ENCODE data around the gene MARCHF10. TPM values are rescaled to one million over a fixed set of nuclear protein-coding genes. Genes with fewer than 3 reads are reported as not detected.

The MARCHF10 gene
- total and polyA plus RNA-seq, 8 donors, result 0.20 to 0.77 (median 0.41) TPM; not detected in 3

DNA sequence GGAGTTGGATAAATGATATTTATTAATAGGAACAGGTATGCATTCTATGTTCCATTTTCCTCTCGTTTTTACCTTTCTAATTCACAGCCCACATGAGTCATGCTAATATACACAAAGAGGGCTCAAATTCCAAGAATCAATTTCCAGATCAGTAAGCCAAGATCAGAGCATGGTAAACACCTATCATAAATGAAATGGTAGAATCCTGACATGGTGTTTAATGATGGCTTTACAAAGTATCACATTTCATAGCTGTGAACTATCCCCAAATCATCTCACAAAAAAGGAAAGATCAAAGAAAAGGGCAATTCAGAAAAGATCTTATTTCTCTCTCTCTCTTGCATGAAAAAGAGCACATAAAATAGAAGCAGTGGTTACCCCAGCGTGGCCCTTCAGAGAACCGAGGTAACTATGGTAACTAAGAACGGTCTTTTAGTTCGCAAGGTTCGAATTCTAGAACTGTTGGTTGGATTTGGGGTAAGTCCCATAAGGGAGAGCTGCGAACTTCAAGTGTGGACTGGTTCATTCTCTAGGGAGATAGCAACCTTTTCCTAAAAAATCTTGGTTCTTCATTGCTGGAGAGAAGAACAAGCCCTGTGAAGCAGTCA lies 73.0 kb downstream of the MARCHF10 start:
- Histone ChIP-seq H3K36me3 (no peaks in the 10 kb centered on the region), H3K9me3 (no peaks in the 10 kb centered on the region), H3K4me3 (no peak overlapping the region), H3K4me1 (no peaks in the 10 kb centered on the region), H3K27me3 (no peaks in the 10 kb centered on the region), H3K27ac (no peak overlapping the region)
- no peak for FAIRE-seq
- intact Hi-C loops (cut with DNase I), result no loop called here
- no peak for DNase-seq
- WGBS, 2 donors, result 66 to 68% methylated on average over 7 of the region's 7 CpGs
- peak in 1 of 4 donors; percentile 23 for ATAC-seq
- no peak for TF ChIP-seq CTCF (IDR thresholded peaks at IDR 0.05)

DNA sequence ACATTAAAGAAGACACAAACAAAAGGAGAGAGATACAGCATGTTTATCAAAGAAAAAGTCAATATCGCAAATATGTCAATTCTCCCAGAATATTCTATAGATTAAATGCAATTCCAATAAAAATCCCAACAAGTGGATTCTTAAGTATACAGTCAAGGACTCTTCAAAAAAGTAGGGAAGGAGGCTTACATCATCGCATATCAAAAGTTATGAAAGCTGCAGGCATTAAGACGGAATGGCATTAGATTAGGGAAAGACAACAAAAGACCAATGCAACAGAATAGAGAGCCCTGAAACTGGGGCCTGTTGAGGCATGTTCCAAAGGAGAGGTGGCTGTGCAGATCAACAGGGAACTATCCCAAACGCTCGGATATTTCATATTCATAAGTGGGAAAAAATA lies 76.0 kb downstream of the MARCHF10 start:
- 75 to 76% methylated on average over 5 of the region's 5 CpGs for WGBS, 2 donors
- TF ChIP-seq CTCF (IDR thresholded peaks at IDR 0.05), result no peak
- no peak overlapping the region for H3K27ac ChIP-seq
- DNase-seq (no peak), ATAC-seq (no peak), FAIRE-seq (no peak)
- intact Hi-C loops (cut with DNase I), result no loop called here
- no peaks in the 10 kb centered on the region for H3K27me3 ChIP-seq
- H3K9me3 ChIP-seq, result no peaks in the 10 kb centered on the region
- H3K4me1 ChIP-seq, result no peaks in the 10 kb centered on the region
- H3K36me3 ChIP-seq, result no peaks in the 10 kb centered on the region
- no peak overlapping the region for H3K4me3 ChIP-seq

GRCh38 chr17:62727916-62728672 lies 80.0 kb downstream of the MARCHF10 start:
- DNase-seq (no peak), FAIRE-seq (no peak), ATAC-seq (no peak)
- Histone ChIP-seq H3K27ac (no peak overlapping the region), H3K36me3 (no peaks in the 10 kb centered on the region), H3K4me3 (no peak overlapping the region), H3K9me3 (no peaks in the 10 kb centered on the region), H3K27me3 (no peaks in the 10 kb centered on the region), H3K4me1 (no peaks in the 10 kb centered on the region)
- intact Hi-C loops (cut with DNase I), result no loop called here
- 62 to 78% methylated on average over 6 of the region's 6 CpGs for WGBS, 2 donors
- no peak for TF ChIP-seq CTCF (IDR thresholded peaks at IDR 0.05)

DNA sequence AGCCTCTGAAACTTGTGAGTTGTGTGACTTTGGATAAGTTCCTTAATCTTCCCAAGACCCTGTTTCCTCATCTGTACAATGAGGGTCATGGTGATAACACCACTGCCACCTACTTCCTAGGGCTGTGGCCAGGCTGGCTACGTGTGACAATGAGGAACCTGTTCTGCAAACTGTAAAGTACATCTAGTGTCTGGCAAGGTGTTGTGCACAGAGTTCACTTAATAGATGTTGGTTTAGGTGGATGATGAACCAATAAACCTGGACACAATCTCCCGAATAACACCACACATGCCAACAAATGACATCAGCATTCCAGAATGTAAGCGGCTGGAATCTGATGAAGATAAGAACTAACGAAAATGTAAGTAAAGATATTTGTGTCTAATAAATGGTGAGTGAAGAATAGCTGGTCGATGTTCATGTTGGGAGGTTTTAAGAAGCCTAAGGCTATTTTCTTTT lies 82.3 kb downstream of the MARCHF10 start:
- DNase-seq, result no peak
- no peaks in the 10 kb centered on the region for H3K4me1 ChIP-seq
- ATAC-seq, result peak in 3 of 4 donors; percentile 29 to 72 (median 66)

More for the DNA sequence above, 82.3 kb downstream of the MARCHF10 start:
- intact Hi-C loops (cut with DNase I), result no loop called here
- TF ChIP-seq CTCF (IDR thresholded peaks at IDR 0.05), result no peak
- Histone ChIP-seq H3K4me3 (no peak overlapping the region), H3K27me3 (no peaks in the 10 kb centered on the region), H3K27ac (peak overlapping the region in 1 of 4 donors; percentile 15), H3K36me3 (no peaks in the 10 kb centered on the region), H3K9me3 (no peaks in the 10 kb centered on the region)
- no peak for FAIRE-seq
- WGBS, 2 donors, result 17 to 21% methylated on average over 5 of the region's 5 CpGs

All from pancreas (tissue), 10 donors.